IPS-NIHi11 (cell line): ENCODE data around the gene PTDSS2.
A peak's percentile ranks its signal among the peaks of the same experiment; 100 is the strongest.
"Not testable (repeated sequence)": the region's sequence is repeated elsewhere in the genome, so short reads cannot be mapped to it uniquely, and the experiment has no call there.

ENCODE experiments used
- DNase-seq: peaks from one replicate; pipeline ENCODE4 v3.0.0; 2012; ENCODE audit warnings: mixed read lengths, low spot score

Gene PTDSS2

GRCh38 chr11:507727-508515 is 57.8 kb downstream of the PTDSS2 start:
- DNase-seq = no peak

GRCh38 chr11:508956-509355 is 58.9 kb downstream of the PTDSS2 start:
- DNase-seq = no peak

GRCh38 chr11:512761-513595 is 62.9 kb downstream of the PTDSS2 start:
- DNase-seq = no peak

DNA sequence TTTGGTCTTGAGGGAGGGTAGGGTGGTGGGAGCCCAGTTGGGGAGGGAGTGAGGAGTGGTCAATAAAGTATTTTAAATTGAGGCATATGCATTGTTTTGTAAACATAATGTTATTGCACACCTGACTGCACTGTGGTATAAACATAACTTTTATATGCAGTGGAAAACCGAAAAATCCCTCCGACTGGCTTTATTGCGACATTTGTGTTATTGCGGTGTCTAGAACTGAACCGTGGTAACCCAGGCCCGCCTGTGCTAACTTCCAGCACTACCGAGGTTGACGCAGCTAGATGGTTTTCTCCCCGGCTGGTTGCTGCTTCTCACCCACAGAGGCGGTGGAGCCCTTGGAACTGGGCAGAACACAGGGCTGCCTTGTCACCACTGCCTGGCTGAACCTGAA is 64.5 kb downstream of the PTDSS2 start:
- no peak for DNase-seq

DNA sequence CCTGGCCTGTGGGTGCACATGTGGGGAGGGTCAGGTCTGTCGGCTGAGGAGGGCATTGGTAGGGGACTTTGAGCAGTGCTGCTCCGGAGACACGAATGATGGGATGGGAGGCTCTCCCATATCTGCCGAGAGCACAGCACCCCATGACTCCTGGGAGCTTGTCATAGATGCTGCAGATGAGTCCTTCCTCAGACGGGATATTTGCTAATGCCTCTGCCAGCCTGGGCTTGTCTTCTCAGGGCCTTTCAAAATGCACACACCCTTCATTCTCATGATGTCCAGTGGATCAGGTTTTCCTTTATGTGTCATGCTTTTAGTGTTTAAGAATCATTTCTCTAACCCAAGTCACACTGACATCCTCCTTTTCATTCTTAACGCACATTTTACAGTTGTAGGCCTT is 65.1 kb downstream of the PTDSS2 start:
- DNase-seq = no peak

- no peak for DNase-seq
Measured at GRCh38 chr11:516400-516799, 66.3 kb downstream of the PTDSS2 start.

- not testable (repeated sequence) for DNase-seq
Measured at GRCh38 chr11:516918-517685, 67.0 kb downstream of the PTDSS2 start.

DNA sequence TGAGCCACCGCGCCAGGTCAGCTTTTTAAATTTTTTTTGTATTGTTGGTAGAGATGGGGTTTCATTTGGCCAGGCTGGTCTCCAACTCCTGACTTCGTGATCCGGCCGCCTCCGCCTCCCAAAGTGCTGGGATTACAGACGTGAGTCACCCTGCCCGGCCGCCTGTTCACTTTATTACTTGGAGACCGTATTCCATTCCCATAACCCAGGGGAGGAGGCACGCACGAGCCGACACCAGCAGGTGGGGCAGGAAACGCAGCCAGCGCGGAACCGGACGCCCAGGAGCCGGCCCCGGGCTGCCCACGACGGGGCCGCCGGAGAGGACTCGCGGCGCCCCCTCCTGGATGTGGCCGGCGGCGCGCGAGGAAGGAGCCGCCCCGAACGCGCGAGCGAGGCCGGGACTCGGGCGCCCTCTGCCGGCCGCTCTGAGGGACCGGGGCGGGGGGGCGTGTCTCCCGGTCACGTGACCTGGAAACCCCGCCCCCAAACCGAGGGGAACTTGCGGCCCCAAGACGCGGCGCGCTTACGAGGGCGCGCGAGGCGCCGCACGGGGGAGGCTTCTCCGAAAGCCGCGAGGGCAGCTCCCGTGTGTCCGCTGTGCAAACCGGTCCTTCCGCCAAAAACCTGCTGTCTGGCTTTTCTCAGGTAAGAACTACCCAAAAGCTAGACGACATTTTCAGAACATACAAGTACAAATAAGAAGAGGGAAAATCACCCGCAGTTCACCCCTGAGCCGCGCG is 68.6 kb downstream of the PTDSS2 start:
- DNase-seq = peak; percentile 96

GRCh38 chr11:520428-521176 is 70.5 kb downstream of the PTDSS2 start:
- peak; percentile 20 for DNase-seq

GRCh38 chr11:521177-521688 is 71.2 kb downstream of the PTDSS2 start:
- no peak for DNase-seq

GRCh38 chr11:526192-526591 is 76.1 kb downstream of the PTDSS2 start:
- DNase-seq = peak; percentile 18

GRCh38 chr11:528166-528814 is 78.2 kb downstream of the PTDSS2 start:
- DNase-seq = no peak

DNA sequence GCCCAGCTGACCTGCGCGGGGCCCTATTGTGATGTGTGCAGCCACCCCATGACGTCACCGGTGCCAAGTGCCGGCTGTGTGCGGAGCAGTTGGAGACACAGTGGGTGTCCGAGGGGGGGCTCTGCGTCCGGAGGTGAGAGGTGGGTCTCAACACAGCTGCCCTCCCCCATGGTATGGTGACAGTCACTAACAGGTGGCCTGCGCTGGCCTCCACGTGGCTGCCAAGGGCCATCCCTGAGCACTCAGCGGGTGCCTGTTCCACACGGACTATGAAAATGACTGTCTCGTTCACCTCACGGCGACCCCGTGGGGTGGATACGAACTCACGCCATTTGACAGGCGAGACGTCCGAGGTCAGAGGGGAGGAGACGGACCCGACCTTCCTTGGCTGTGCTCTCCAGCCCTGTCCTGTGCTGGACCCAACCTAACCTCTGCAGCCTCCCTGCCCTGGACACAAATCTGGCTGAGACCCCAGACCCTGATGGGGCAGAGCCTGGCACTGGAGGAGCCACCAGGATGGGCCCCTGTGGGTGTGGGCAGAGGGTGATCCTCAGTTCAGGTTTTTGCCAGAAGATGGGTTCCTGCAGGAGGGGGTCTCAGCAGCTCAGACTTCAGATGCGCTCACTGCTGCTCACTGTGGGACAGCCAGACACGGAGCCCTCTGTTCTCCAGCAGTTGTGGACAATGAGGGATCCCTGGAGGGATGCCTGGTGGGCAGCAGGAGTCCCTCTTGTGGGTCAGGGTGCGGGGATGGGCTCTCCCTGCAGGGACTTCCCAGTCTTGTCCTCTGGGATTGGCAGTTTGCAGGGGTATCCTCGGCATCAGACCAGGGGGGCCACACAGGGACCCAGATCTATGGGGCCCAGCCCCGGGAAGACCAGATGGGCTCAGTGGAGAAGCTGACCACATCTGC is 79.0 kb downstream of the PTDSS2 start:
- DNase-seq = no peak

GRCh38 chr11:529728-530411 is 79.8 kb downstream of the PTDSS2 start:
- no peak for DNase-seq

DNA sequence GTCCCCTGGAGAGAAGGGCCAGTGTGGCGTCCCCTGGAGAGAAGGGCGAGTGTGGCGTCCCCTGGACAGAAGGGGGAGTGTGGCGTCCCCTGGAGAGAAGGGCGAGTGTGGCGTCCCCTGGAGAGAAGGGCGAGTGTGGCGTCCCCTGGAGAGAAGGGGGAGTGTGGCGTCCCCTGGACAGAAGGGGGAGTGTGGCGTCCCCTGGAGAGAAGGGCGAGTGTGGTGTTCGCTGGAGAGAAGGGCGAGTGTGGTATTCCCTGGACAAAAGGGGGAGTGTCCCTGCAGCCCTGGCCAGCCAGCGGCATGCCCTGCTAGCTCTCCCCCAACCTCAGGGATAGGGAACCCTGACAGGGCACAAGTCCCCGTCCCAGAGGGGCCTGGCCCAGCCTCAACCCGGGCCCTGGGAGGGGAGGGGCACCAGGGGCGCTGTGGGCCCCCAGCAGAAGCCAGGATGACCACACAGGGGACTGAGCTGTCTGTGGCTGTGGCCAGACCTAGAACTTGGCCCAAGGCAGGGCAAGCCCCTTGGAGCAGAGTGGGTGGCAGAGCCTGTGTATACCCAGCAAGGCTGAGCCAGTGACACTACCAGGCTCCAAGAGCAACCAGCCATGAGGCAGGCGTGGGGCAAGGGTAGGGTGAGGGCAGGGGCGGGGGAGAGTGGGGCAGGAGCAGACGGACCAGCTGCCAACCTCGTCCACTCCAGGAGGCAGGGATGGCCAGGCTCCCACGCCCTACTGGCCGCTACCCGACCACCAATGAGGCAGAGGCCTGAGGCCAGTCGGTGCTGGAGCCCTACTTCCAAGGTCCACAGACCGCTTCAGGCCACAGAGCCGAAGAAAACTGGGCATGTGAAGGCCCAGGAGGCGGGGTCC is 81.1 kb downstream of the PTDSS2 start:
- DNase-seq = no peak

GRCh38 chr11:531919-532526 is 81.9 kb downstream of the PTDSS2 start:
- no peak for DNase-seq

GRCh38 chr11:532527-532985 is 82.5 kb downstream of the PTDSS2 start:
- no peak for DNase-seq
